K562 (cell line): ENCODE results near the gene NAP1L1. TPM values are rescaled to one million over a fixed set of nuclear protein-coding genes. Genes with fewer than 3 reads are reported as not detected.

Source experiments
- ATAC-seq: fragments of 200-7000 bp; cut with Tn5 transposase; 3 replicates; pipeline ENCODE4 v1.9.1; 2020; ENCODE audit warnings: moderate library complexity
- BruUV-seq: library from RNA; stranded (reverse); fragments of 400-500 nt; replicated peaks from 2 replicates; lab custom pipeline; 2021; lab: Mats Ljungman, UMichigan
- CTCF ChIA-PET: fragments of 300-600 bp; formaldehyde crosslinking; extraction: SDS; loops from one replicate; lab custom pipeline; 2021; ENCODE audit warnings: low intra/inter-chr PET ratio; lab: Yijun Ruan, JAX
- POLR2A ChIA-PET: fragments of 300-600, 350-650 bp; sonication (Branson Sonifier 250); formaldehyde crosslinking; extraction: SDS; loops from one replicate; lab custom pipeline; 2021; ENCODE audit warnings: antibody characterized with exemption, inconsistent platforms; lab: Yijun Ruan, JAX
- DNase-seq, 4 experiments: peaks; one replicate each; pipeline versions ENCODE4 v3.0.0 to v3.0.0-alpha.2; 2011 to 2018; ENCODE audit warnings: low spot score in 3 of 4, mixed read lengths in 3 of 4; ENCODE audit errors: extremely low read depth in 1 of 4
- FAIRE-seq: peaks from 2 replicates; lab custom pipeline; 2011; peaks lifted over from hg19 to GRCh38; lab: Jason Lieb, UNC
- H2AFZ ChIP-seq: 2 replicates; pipeline ENCODE4 v1.6.0; 2011; ENCODE audit warnings: low read depth, low read length, control low read depth, inconsistent platforms
- H3K27ac ChIP-seq: fragments of 200-600 bp; 3 replicates; pipeline ENCODE4 v1.8.0; 2011; ENCODE audit warnings: low read depth, mild to moderate bottlenecking, control low read depth, inconsistent platforms, low read length, moderate library complexity, mixed read lengths; ENCODE audit errors: extremely low read depth
- H3K27me3 ChIP-seq, 2 experiments: fragments of 300-600 bp in 1 of 2; 2 replicates in 1 of 2; 3 replicates in 1 of 2; pipeline versions ENCODE4 v1.6.0 to v1.8.0; 2011; ENCODE audit warnings: inconsistent platforms in 2 of 2, low read length in 2 of 2, mild to moderate bottlenecking in 1 of 2, mixed read lengths in 1 of 2, moderate library complexity in 1 of 2; ENCODE audit not compliant: control insufficient read depth in 2 of 2, insufficient read depth in 2 of 2
- H3K36me3 ChIP-seq: fragments of 300-600 bp; 3 replicates; pipeline ENCODE4 v1.8.0; 2011; ENCODE audit warnings: mild to moderate bottlenecking, low read length, inconsistent platforms; ENCODE audit not compliant: control insufficient read depth, insufficient read depth
- H3K4me1 ChIP-seq, 2 experiments: fragments of 200-600 bp in 1 of 2; replicated peaks in 1 of 2; 2 replicates in 1 of 2; 3 replicates in 1 of 2; pipeline versions ENCODE4 v1.5.1 to v1.8.0; 2011; ENCODE audit warnings: inconsistent platforms in 2 of 2, low read length in 2 of 2, mild to moderate bottlenecking in 1 of 2, mixed read lengths in 1 of 2, moderate library complexity in 1 of 2; ENCODE audit not compliant: control insufficient read depth in 2 of 2, insufficient read depth in 2 of 2
- H3K4me2 ChIP-seq: 2 replicates; pipeline ENCODE4 v1.6.1; 2011; ENCODE audit warnings: low read length, control low read depth, inconsistent platforms, mixed read lengths; ENCODE audit not compliant: insufficient read depth
- H3K4me3 ChIP-seq: fragments of 200-600 bp; sonication (generic), shearing (Covaris generic); 2 replicates; pipeline ENCODE4 v1.5.1; 2016; ENCODE audit warnings: control low read depth, inconsistent platforms
- H3K79me2 ChIP-seq: fragments of 200-600 bp; 3 replicates; pipeline ENCODE4 v1.8.0; 2011; ENCODE audit warnings: low read length, inconsistent platforms; ENCODE audit not compliant: control insufficient read depth, insufficient read depth
- H3K9ac ChIP-seq, 2 experiments: 2 replicates each; pipeline versions ENCODE4 v1.6.0 to v1.6.1; 2011; ENCODE audit warnings: low read depth in 2 of 2, low read length in 2 of 2, control low read depth in 1 of 2, inconsistent platforms in 1 of 2, mild to moderate bottlenecking in 1 of 2, mixed read lengths in 1 of 2; ENCODE audit not compliant: insufficient read depth in 1 of 2
- H3K9me1 ChIP-seq: one replicate; pipeline ENCODE4 v1.6.0; 2011; ENCODE audit warnings: inconsistent platforms, mild to moderate bottlenecking, low read length, moderate library complexity; ENCODE audit not compliant: control insufficient read depth, insufficient read depth
- H3K9me3 ChIP-seq: replicated peaks from 2 replicates; pipeline ENCODE4 v1.5.1; 2011; ENCODE audit warnings: low read depth, low read length, inconsistent platforms; ENCODE audit not compliant: control insufficient read depth, insufficient read depth
- H4K20me1 ChIP-seq: replicated peaks from 2 replicates; pipeline ENCODE4 v1.6.1; 2011; ENCODE audit warnings: low read length, inconsistent platforms, mixed read lengths; ENCODE audit not compliant: control insufficient read depth, insufficient read depth
- BHLHE40 ChIP-seq: IDR thresholded peaks from 2 replicates; pipeline ENCODE4 v1.6.1; 2011; ENCODE audit warnings: low read length, improper control_type of control experiment
- GMEB1 ChIP-seq: fragments of 250-450 bp; sonication (Bioruptor Pico); IDR thresholded peaks from 2 replicates; pipeline ENCODE4 v1.4.0; 2020; ENCODE audit warnings: mild to moderate bottlenecking
- WGBS: fragments of 100-300 bp; shearing (Covaris generic); methylation state at CpG from one replicate; pipeline ENCODE4 v1.1.6; 2016; ENCODE audit warnings: low coverage, mixed read lengths; ENCODE audit not compliant: insufficient coverage; ENCODE audit errors: missing lambda C conversion rate; 5-methylcytosine and 5-hydroxymethylcytosine counted together
- in situ Hi-C: fragments of 300-500 bp; cut with MboI; formaldehyde crosslinking; loops from 4 replicates; pipeline ENCODE4 v1.15.0; 2018; ENCODE audit warnings: inconsistent platforms, mixed read lengths
- intact Hi-C: fragments of 100-400 bp; cut with micrococcal nuclease; formaldehyde crosslinking; loops from 2 replicates; pipeline ENCODE4 v1.14.2; 2022
- polyA plus RNA-seq, 8 experiments: library from polyadenylated mRNA; depleted of rRNA in 4 of 8; stranded (reverse) in 5 of 8; unstranded in 3 of 8; fragments of >200 nt; fragmentation: Nextera tagmentation in 2 of 8; fragmentation: Illumina TruSeq in 1 of 8; extraction: Ambion mirVana in 2 of 8; extraction: Trizol in 1 of 8; gene quantifications; 2 replicates each; pipeline versions ENCODE4 v1.2.1 to v1.2.3, GENCODE V29; 2011 to 2014; ENCODE audit warnings: inconsistent platforms in 1 of 8, missing spikeins in 1 of 8
- total RNA-seq, 7 experiments: library from RNA; depleted of rRNA in 6 of 7; stranded (reverse); fragments of >200 nt in 6 of 7; fragmentation: Illumina TruSeq in 2 of 7; extraction: Trizol in 2 of 7; gene quantifications; 2 replicates each; pipeline versions ENCODE4 v1.2.1 to v1.2.3, GENCODE V29; 2011 to 2021; ENCODE audit warnings: low replicate concordance in 1 of 7

The NAP1L1 gene
- total and polyA plus RNA-seq, 9 of the 15 experiments (the other 6 are each of a cell fraction or from before 2014, with no cell fraction given): 287 to 747 (median 450) TPM

- FAIRE-seq (no peak), ATAC-seq (no peak), DNase-seq (no peak)
- no peaks in the 10 kb centered on the region for H3K9me1 ChIP-seq
- H3K79me2 ChIP-seq: no peaks in the 10 kb centered on the region
- no peaks in the 10 kb centered on the region for H3K36me3 ChIP-seq
- no peak overlapping the region for H3K4me3 ChIP-seq
- in situ Hi-C loops (no loop called here), intact Hi-C loops (no loop called here)
- H3K4me1 ChIP-seq: no peaks in the 10 kb centered on the region
- H3K27ac ChIP-seq: no peak overlapping the region
- H3K9me3 ChIP-seq: peaks cover 4% of the 10 kb centered on the region
- WGBS: 0% methylated on average over 1 of the region's 1 CpG
- POLR2A ChIA-PET: interaction anchor here (0.6 kb wide), 2 partner anchors 18 to 229 kb away, joined by 3 to 4 read pairs; no protein-coding TSS in a partner anchor
- H3K4me2 ChIP-seq: no peak overlapping the region
- BruUV-seq: no TSS peak
- TF ChIP-seq GMEB1 (CRISPR knock-in tag) (no peak), BHLHE40 (no peak)
- no peak overlapping the region for H3K9ac ChIP-seq
- H3K27me3 ChIP-seq: peaks cover 0 to 8% of the 10 kb centered on the region in 2 experiments; a peak in 2 of 5 replicates
- no peak overlapping the region for H2AFZ ChIP-seq
- CTCF ChIA-PET: no interaction called here
- H4K20me1 ChIP-seq: no peaks in the 10 kb centered on the region
Observed at GRCh38 chr12:76002598-76003354, 81.7 kb downstream of the NAP1L1 start.
